Measurements from ENCODE around the gene ZFP62. TPM values are rescaled to one million over a fixed set of nuclear protein-coding genes. Genes with fewer than 3 reads are reported as not detected.

ZFP62 gene
- total RNA-seq, 2 donors from 2014 or later: 37.3 to 44.6 TPM

- Histone ChIP-seq H3K36me3 (ENCODE audit: control insufficient read depth, insufficient read depth, low read length) (peaks cover 10% of the 10 kb centered on the region), H3K9me3 (ENCODE audit: control insufficient read depth, low read length) (no peaks in the 10 kb centered on the region), H3K27me3 (ENCODE audit: control insufficient read depth, insufficient read depth, low read length, poor library complexity, severe bottlenecking) (no peaks in the 10 kb centered on the region), H3K9ac (ENCODE audit: extremely low read depth, low read length, poor library complexity, severe bottlenecking) (peak within 1 kb of the TSS; percentile 83), H3K27ac (ENCODE audit: low read depth, low read length) (peak within 1 kb of the TSS; percentile 78), H3K4me1 (ENCODE audit: control insufficient read depth, insufficient read depth, low read length) (peaks cover 33% of the 10 kb centered on the region), H3K4me3 (ENCODE audit: low read length) (peak within 1 kb of the TSS; percentile 89)
- Mint-ChIP-seq H3K4me3 (peak within 1 kb of the TSS; percentile 67), H3K36me3 (ENCODE audit: low read depth) (peaks cover 45% of the 10 kb centered on the region), H3K9me3 (no peaks in the 10 kb centered on the region), H3K27me3 (ENCODE audit: insufficient read depth) (no peaks in the 10 kb centered on the region), H3K4me1 (peaks cover 51% of the 10 kb centered on the region), H3K27ac (peak within 1 kb of the TSS; percentile 95)
- peak; percentile 91 for DNase-seq
- no peak for TF ChIP-seq CTCF (conservative IDR thresholded peaks at IDR 0.05)
- WGBS, 2 experiments (ENCODE audit: insufficient coverage in 1 of 2, insufficient read length in 1 of 2): 0 to 1% methylated on average over 13 to 87 of the region's 87 CpGs
Observed at GRCh38 chr5:180802325-180803180, 58.5 kb downstream of the ZFP62 start, which contains the start of gene MGAT1. MGAT1 (minus strand) TSS chr5:180802806; CDS start chr5:180792971, 9,835 bp downstream.

- DNase-seq: no peak
- Histone ChIP-seq H3K4me3 (ENCODE audit: low read length) (peak overlapping the region; percentile 89), H3K27me3 (ENCODE audit: control insufficient read depth, insufficient read depth, low read length, poor library complexity, severe bottlenecking) (no peaks in the 10 kb centered on the region), H3K36me3 (ENCODE audit: control insufficient read depth, insufficient read depth, low read length) (peaks cover 10% of the 10 kb centered on the region), H3K9me3 (ENCODE audit: control insufficient read depth, low read length) (no peaks in the 10 kb centered on the region), H3K9ac (ENCODE audit: extremely low read depth, low read length, poor library complexity, severe bottlenecking) (peak overlapping the region; percentile 83), H3K27ac (ENCODE audit: low read depth, low read length) (no peak overlapping the region), H3K4me1 (ENCODE audit: control insufficient read depth, insufficient read depth, low read length) (peaks cover 25% of the 10 kb centered on the region)
- Mint-ChIP-seq H3K4me1 (peaks cover 43% of the 10 kb centered on the region), H3K4me3 (peak overlapping the region; percentile 67), H3K9me3 (no peaks in the 10 kb centered on the region), H3K27ac (peak overlapping the region; percentile 48), H3K27me3 (ENCODE audit: insufficient read depth) (no peaks in the 10 kb centered on the region), H3K36me3 (ENCODE audit: low read depth) (peaks cover 41% of the 10 kb centered on the region)
- no peak for TF ChIP-seq CTCF (conservative IDR thresholded peaks at IDR 0.05)
- 37 to 67% methylated on average over 7 to 15 of the region's 15 CpGs for WGBS, 2 experiments (ENCODE audit: insufficient coverage in 1 of 2, insufficient read length in 1 of 2)
Observed at GRCh38 chr5:180801596-180802324, 59.3 kb downstream of the ZFP62 start.

DNA sequence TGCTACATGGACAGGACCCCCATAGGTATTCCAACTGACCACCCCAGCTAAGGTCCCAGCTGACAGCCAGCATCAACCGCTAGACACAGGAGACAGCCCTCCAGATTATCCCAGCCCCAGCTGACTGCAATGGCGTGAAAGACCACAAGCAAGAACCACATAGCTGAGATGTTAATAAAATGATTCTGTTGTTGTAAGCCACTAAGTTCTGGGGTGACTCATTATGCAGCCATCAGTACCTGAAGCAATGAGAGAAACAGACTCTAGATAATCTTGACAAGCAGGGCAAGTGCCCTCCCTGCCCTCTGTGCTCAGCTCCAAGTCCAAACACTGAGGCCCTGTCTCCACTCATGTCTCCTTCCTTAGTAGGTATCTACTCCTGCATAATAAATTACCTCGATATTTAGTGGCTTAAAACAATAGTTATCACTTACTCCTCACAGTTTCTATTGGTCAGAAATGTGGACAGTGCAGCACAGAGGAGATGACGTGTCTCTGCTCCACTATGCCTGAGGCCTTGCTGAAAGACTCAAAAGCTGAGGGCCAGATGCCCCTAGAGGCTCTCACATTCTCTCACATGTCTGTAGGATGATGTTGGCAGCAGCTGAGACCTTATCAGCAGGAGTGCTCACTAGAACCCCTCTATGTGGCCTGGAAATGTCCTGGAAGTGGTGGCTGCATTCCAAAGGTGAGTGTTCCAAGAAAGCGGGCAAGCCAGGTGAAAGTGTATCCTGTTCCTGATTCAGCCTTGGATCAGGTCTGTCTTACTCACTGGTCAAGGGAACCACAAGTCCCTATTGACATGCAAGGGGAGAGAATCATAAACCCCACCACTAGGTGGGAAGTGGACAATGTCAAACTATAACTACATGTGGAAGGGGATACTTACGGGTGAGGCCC is 60.9 kb downstream of the ZFP62 start:
- H3K36me3 ChIP-seq (ENCODE audit: control insufficient read depth, insufficient read depth, low read length): peaks cover 23% of the 10 kb centered on the region
- H3K27ac ChIP-seq (ENCODE audit: low read depth, low read length): no peak overlapping the region
- peaks cover 18% of the 10 kb centered on the region for H3K4me1 ChIP-seq (ENCODE audit: control insufficient read depth, insufficient read depth, low read length)
- Mint-ChIP-seq H3K36me3 (ENCODE audit: low read depth) (peaks cover 40% of the 10 kb centered on the region), H3K27me3 (ENCODE audit: insufficient read depth) (no peaks in the 10 kb centered on the region), H3K4me3 (no peak overlapping the region), H3K27ac (no peak overlapping the region), H3K9me3 (no peaks in the 10 kb centered on the region), H3K4me1 (peaks cover 40% of the 10 kb centered on the region)
- H3K4me3 ChIP-seq (ENCODE audit: low read length): no peak overlapping the region
- DNase-seq: no peak
- H3K27me3 ChIP-seq (ENCODE audit: control insufficient read depth, insufficient read depth, low read length, poor library complexity, severe bottlenecking): no peaks in the 10 kb centered on the region
- no peaks in the 10 kb centered on the region for H3K9me3 ChIP-seq (ENCODE audit: control insufficient read depth, low read length)
- WGBS, 2 experiments (ENCODE audit: insufficient coverage in 1 of 2, insufficient read length in 1 of 2): 88 to 92% methylated on average over 3 to 6 of the region's 6 CpGs
- H3K9ac ChIP-seq (ENCODE audit: extremely low read depth, low read length, poor library complexity, severe bottlenecking): no peak overlapping the region
- no peak for TF ChIP-seq CTCF (conservative IDR thresholded peaks at IDR 0.05)

All from endodermal cell (in vitro differentiated cells).